ENCODE measurements around the gene EMC6.
"Not testable (repeated sequence)": the region's sequence is repeated elsewhere in the genome, so short reads cannot be mapped to it uniquely, and the experiment has no call there.

The EMC6 gene

GRCh38 chr17:3699951-3700350 is 31.3 kb downstream of the EMC6 start:
- Histone ChIP-seq H3K9me3 (ENCODE audit: low read depth, low read length) (no peaks in the 10 kb centered on the region), H3K36me3 (ENCODE audit: insufficient read depth, low read length) (no peaks in the 10 kb centered on the region), H3K4me3 (no peak overlapping the region), H3K9ac (ENCODE audit: insufficient read length) (no peak overlapping the region), H3K27ac (no peak overlapping the region)
- no peak for DNase-seq (ENCODE audit: low read depth, low spot score)
- TF ChIP-seq FOXP2 (optimal IDR thresholded peaks at IDR 0.05; ENCODE audit: control extremely low read depth, extremely low read length, insufficient read depth) (no peak), POLR2AphosphoS5 (IDR thresholded peaks at IDR 0.05; ENCODE audit: borderline replicate concordance, low read depth, low read length) (no peak), EZH2 (IDR thresholded peaks at IDR 0.05) (no peak)

- H3K9ac ChIP-seq (ENCODE audit: insufficient read length); H3K9me3 ChIP-seq (ENCODE audit: low read depth, low read length); H3K36me3 ChIP-seq (ENCODE audit: insufficient read depth, low read length); DNase-seq (ENCODE audit: low read depth, low spot score); H3K27ac ChIP-seq; H3K4me3 ChIP-seq: not testable (repeated sequence)
Observed at GRCh38 chr17:3702041-3702539, 33.5 kb downstream of the EMC6 start.

- Histone ChIP-seq H3K9ac (ENCODE audit: insufficient read length) (no peak overlapping the region), H3K36me3 (ENCODE audit: insufficient read depth, low read length) (no peaks in the 10 kb centered on the region), H3K27ac (no peak overlapping the region), H3K4me3 (no peak overlapping the region), H3K9me3 (ENCODE audit: low read depth, low read length) (no peaks in the 10 kb centered on the region)
- TF ChIP-seq EZH2 (IDR thresholded peaks at IDR 0.05) (no peak), POLR2AphosphoS5 (IDR thresholded peaks at IDR 0.05; ENCODE audit: borderline replicate concordance, low read depth, low read length) (no peak), FOXP2 (optimal IDR thresholded peaks at IDR 0.05; ENCODE audit: control extremely low read depth, extremely low read length, insufficient read depth) (no peak)
- no peak for DNase-seq (ENCODE audit: low read depth, low spot score)
Observed at GRCh38 chr17:3704931-3705717, 36.5 kb downstream of the EMC6 start.

- H3K9me3 ChIP-seq (ENCODE audit: low read depth, low read length); H3K27ac ChIP-seq; H3K9ac ChIP-seq (ENCODE audit: insufficient read length); DNase-seq (ENCODE audit: low read depth, low spot score); H3K4me3 ChIP-seq; H3K36me3 ChIP-seq (ENCODE audit: insufficient read depth, low read length): not testable (repeated sequence)
Observed at GRCh38 chr17:3705718-3705984, 37.0 kb downstream of the EMC6 start.

GRCh38 chr17:3708366-3708765 is 39.8 kb downstream of the EMC6 start:
- H3K36me3 ChIP-seq (ENCODE audit: insufficient read depth, low read length), result peaks cover 5% of the 10 kb centered on the region; the same call in 1 of the 2 replicates
- H3K27ac ChIP-seq, result no peak overlapping the region
- TF ChIP-seq FOXP2 (optimal IDR thresholded peaks at IDR 0.05; ENCODE audit: control extremely low read depth, extremely low read length, insufficient read depth), result no peak
- TF ChIP-seq POLR2AphosphoS5 (IDR thresholded peaks at IDR 0.05; ENCODE audit: borderline replicate concordance, low read depth, low read length), result no peak
- TF ChIP-seq EZH2 (IDR thresholded peaks at IDR 0.05), result no peak
- no peak overlapping the region for H3K9ac ChIP-seq (ENCODE audit: insufficient read length)
- H3K9me3 ChIP-seq (ENCODE audit: low read depth, low read length), result no peaks in the 10 kb centered on the region
- no peak for DNase-seq (ENCODE audit: low read depth, low spot score)
- no peak overlapping the region for H3K4me3 ChIP-seq

- no peak for DNase-seq (ENCODE audit: low read depth, low spot score)
- Histone ChIP-seq H3K4me3 (no peak overlapping the region), H3K9me3 (ENCODE audit: low read depth, low read length) (no peaks in the 10 kb centered on the region), H3K9ac (ENCODE audit: insufficient read length) (no peak overlapping the region), H3K36me3 (ENCODE audit: insufficient read depth, low read length) (peaks cover 19% of the 10 kb centered on the region), H3K27ac (no peak overlapping the region)
- TF ChIP-seq EZH2 (IDR thresholded peaks at IDR 0.05), result no peak
- TF ChIP-seq FOXP2 (optimal IDR thresholded peaks at IDR 0.05; ENCODE audit: control extremely low read depth, extremely low read length, insufficient read depth), result no peak
- TF ChIP-seq POLR2AphosphoS5 (IDR thresholded peaks at IDR 0.05; ENCODE audit: borderline replicate concordance, low read depth, low read length), result no peak
Observed at GRCh38 chr17:3710951-3711383, 42.4 kb downstream of the EMC6 start.

- Histone ChIP-seq H3K4me3 (no peak overlapping the region), H3K9me3 (ENCODE audit: low read depth, low read length) (no peaks in the 10 kb centered on the region), H3K9ac (ENCODE audit: insufficient read length) (no peak overlapping the region), H3K27ac (no peak overlapping the region), H3K36me3 (ENCODE audit: insufficient read depth, low read length) (peaks cover 39% of the 10 kb centered on the region)
- DNase-seq (ENCODE audit: low read depth, low spot score), result no peak
- TF ChIP-seq EZH2 (IDR thresholded peaks at IDR 0.05), result no peak
- TF ChIP-seq POLR2AphosphoS5 (IDR thresholded peaks at IDR 0.05; ENCODE audit: borderline replicate concordance, low read depth, low read length), result no peak
- no peak for TF ChIP-seq FOXP2 (optimal IDR thresholded peaks at IDR 0.05; ENCODE audit: control extremely low read depth, extremely low read length, insufficient read depth)
Observed at GRCh38 chr17:3712811-3713463, 44.3 kb downstream of the EMC6 start.

- H3K4me3 ChIP-seq, result no peak overlapping the region
- no peaks in the 10 kb centered on the region for H3K9me3 ChIP-seq (ENCODE audit: low read depth, low read length)
- no peak for DNase-seq (ENCODE audit: low read depth, low spot score)
- no peak overlapping the region for H3K27ac ChIP-seq
- peaks cover 57% of the 10 kb centered on the region for H3K36me3 ChIP-seq (ENCODE audit: insufficient read depth, low read length)
- TF ChIP-seq POLR2AphosphoS5 (IDR thresholded peaks at IDR 0.05; ENCODE audit: borderline replicate concordance, low read depth, low read length) (no peak), EZH2 (IDR thresholded peaks at IDR 0.05) (no peak), FOXP2 (optimal IDR thresholded peaks at IDR 0.05; ENCODE audit: control extremely low read depth, extremely low read length, insufficient read depth) (no peak)
- no peak overlapping the region for H3K9ac ChIP-seq (ENCODE audit: insufficient read length)
Observed at GRCh38 chr17:3715296-3715695, 46.7 kb downstream of the EMC6 start.

GRCh38 chr17:3718201-3718600 is 49.6 kb downstream of the EMC6 start:
- H3K4me3 ChIP-seq, result no peak overlapping the region
- no peaks in the 10 kb centered on the region for H3K9me3 ChIP-seq (ENCODE audit: low read depth, low read length)
- TF ChIP-seq FOXP2 (optimal IDR thresholded peaks at IDR 0.05; ENCODE audit: control extremely low read depth, extremely low read length, insufficient read depth), result no peak
- TF ChIP-seq EZH2 (IDR thresholded peaks at IDR 0.05), result no peak
- no peak for TF ChIP-seq POLR2AphosphoS5 (IDR thresholded peaks at IDR 0.05; ENCODE audit: borderline replicate concordance, low read depth, low read length)
- H3K27ac ChIP-seq, result no peak overlapping the region
- peaks cover 59% of the 10 kb centered on the region for H3K36me3 ChIP-seq (ENCODE audit: insufficient read depth, low read length)
- H3K9ac ChIP-seq (ENCODE audit: insufficient read length), result no peak overlapping the region
- no peak for DNase-seq (ENCODE audit: low read depth, low spot score)
